GM23338 (cell line): ENCODE data around the gene RBM17. TPM values are rescaled to one million over a fixed set of nuclear protein-coding genes. Genes with fewer than 3 reads are reported as not detected.

ENCODE experiments used
- ATAC-seq: fragments of 200-7000 bp; cut with Tn5 transposase; 3 replicates; pipeline ENCODE4 v1.9.1; 2020
- DNase-seq: peaks from one replicate; pipeline ENCODE4 v3.0.0-alpha.2; 2015; ENCODE audit warnings: low spot score
- H2AFZ ChIP-seq: fragments of 200-600 bp; sonication (generic); 2 replicates; pipeline ENCODE4 v1.8.0; 2016; ENCODE audit warnings: antibody characterized with exemption, mild to moderate bottlenecking, moderate library complexity
- H3F3A ChIP-seq: fragments of 200-600 bp; sonication (generic); replicated peaks from 2 replicates; pipeline ENCODE4 v1.8.0; 2017; ENCODE audit warnings: antibody characterized with exemption, mixed run types, low read depth
- H3K27ac ChIP-seq: fragments of 200-600 bp; sonication (generic); 2 replicates; pipeline ENCODE4 v1.6.1; 2016; ENCODE audit warnings: low read depth
- H3K27me3 ChIP-seq: fragments of 200-600 bp; sonication (generic); 2 replicates; pipeline ENCODE4 v1.8.0; 2016; ENCODE audit warnings: mild to moderate bottlenecking, mixed run types, moderate library complexity; ENCODE audit not compliant: insufficient read depth
- H3K36me3 ChIP-seq: fragments of 200-600 bp; sonication (generic); 2 replicates; pipeline ENCODE4 v1.8.0; 2016; ENCODE audit warnings: mild to moderate bottlenecking; ENCODE audit not compliant: insufficient read depth
- H3K4me1 ChIP-seq: fragments of 200-600 bp; sonication (generic); 2 replicates; pipeline ENCODE4 v1.8.0; 2016; ENCODE audit warnings: mild to moderate bottlenecking, moderate library complexity; ENCODE audit not compliant: insufficient read depth
- H3K4me2 ChIP-seq: fragments of 200-600 bp; sonication (generic); 2 replicates; pipeline ENCODE4 v1.7.1; 2017; ENCODE audit warnings: mixed run types
- H3K4me3 ChIP-seq: fragments of 200-600 bp; sonication (generic); 2 replicates; pipeline ENCODE4 v1.6.1; 2016; ENCODE audit warnings: mixed run types
- H3K79me2 ChIP-seq: fragments of 200-600 bp; sonication (generic); replicated peaks from 2 replicates; pipeline ENCODE4 v1.8.0; 2017; ENCODE audit warnings: mild to moderate bottlenecking; ENCODE audit not compliant: insufficient read depth
- H3K9me2 ChIP-seq: fragments of 200-600 bp; sonication (generic); 2 replicates; pipeline ENCODE4 v1.8.0; 2017; ENCODE audit not compliant: insufficient read depth
- H4K20me1 ChIP-seq: fragments of 200-600 bp; sonication (generic); replicated peaks from 2 replicates; pipeline ENCODE4 v1.8.0; 2017; ENCODE audit warnings: mild to moderate bottlenecking; ENCODE audit not compliant: insufficient read depth
- H3K27ac Mint-ChIP-seq: 2 replicates; pipeline ENCODE4 v1.8.0; 2020; ENCODE audit warnings: inconsistent platforms, mild to moderate bottlenecking, moderate library complexity, mixed read lengths
- H3K27me3 Mint-ChIP-seq: 3 replicates; pipeline ENCODE4 v1.8.0; 2022; ENCODE audit warnings: low read depth, mild to moderate bottlenecking, moderate library complexity, mixed read lengths, inconsistent platforms; ENCODE audit not compliant: insufficient read depth, poor library complexity
- H3K36me3 Mint-ChIP-seq: 3 replicates; pipeline ENCODE4 v1.8.0; 2021; ENCODE audit warnings: low read depth, mild to moderate bottlenecking, inconsistent platforms, moderate library complexity, mixed read lengths
- H3K4me1 Mint-ChIP-seq: 3 replicates; pipeline ENCODE4 v1.8.0; 2020; ENCODE audit warnings: mild to moderate bottlenecking, inconsistent platforms, mixed read lengths
- H3K4me3 Mint-ChIP-seq: 3 replicates; pipeline ENCODE4 v1.8.0; 2021; ENCODE audit warnings: moderate library complexity, mild to moderate bottlenecking, inconsistent platforms, mixed read lengths
- H3K9me3 Mint-ChIP-seq: 3 replicates; pipeline ENCODE4 v1.8.0; 2020; ENCODE audit warnings: moderate library complexity, mild to moderate bottlenecking, inconsistent platforms, mixed read lengths
- CREB1 ChIP-seq: fragments of 250-450 bp; sonication (Bioruptor Pico); IDR thresholded peaks from 2 replicates; pipeline ENCODE4 v1.5.0; 2020; ENCODE audit warnings: low read depth, mild to moderate bottlenecking, moderate library complexity
- CTCF ChIP-seq, 2 experiments: fragments of 200-600 bp in 1 of 2; sonication (generic) in 1 of 2; conservative IDR thresholded peaks; 2 replicates each; pipeline versions ENCODE4 v1.5.1 to v1.6.1; 2016 to 2017; ENCODE audit warnings: antibody characterized with exemption in 2 of 2, low read depth in 2 of 2, mild to moderate bottlenecking in 2 of 2, moderate library complexity in 1 of 2
- ETS1 ChIP-seq: IDR thresholded peaks from 2 replicates; pipeline ENCODE4 v1.6.1; 2016; ENCODE audit warnings: antibody characterized with exemption
- EZH2 ChIP-seq: fragments of 200-600 bp; sonication (generic); IDR thresholded peaks from one replicate; pipeline ENCODE4 v1.8.0; 2017; ENCODE audit warnings: antibody characterized with exemption, mild to moderate bottlenecking, low read depth; ENCODE audit not compliant: unreplicated experiment
- EZH2phosphoT487 ChIP-seq: fragments of 200-600 bp; sonication (generic); IDR thresholded peaks from one replicate; pipeline ENCODE4 v1.8.1; 2018; ENCODE audit warnings: antibody characterized with exemption; ENCODE audit not compliant: unreplicated experiment
- JUNB ChIP-seq: IDR thresholded peaks from one replicate; pipeline ENCODE4 v1.6.1; 2016; ENCODE audit warnings: antibody characterized with exemption; ENCODE audit not compliant: unreplicated experiment
- POLR2AphosphoS5 ChIP-seq: IDR thresholded peaks from 2 replicates; pipeline ENCODE4 v1.6.1; 2016; ENCODE audit warnings: antibody characterized with exemption, low read depth
- ZNF114 ChIP-seq: fragments of 250-450 bp; sonication (Bioruptor Pico); IDR thresholded peaks from 2 replicates; pipeline ENCODE4 v1.5.0; 2020; ENCODE audit warnings: mild to moderate bottlenecking, moderate library complexity
- ZNF331 ChIP-seq: fragments of 250-450 bp; sonication (Bioruptor Pico); IDR thresholded peaks from 2 replicates; pipeline ENCODE4 v1.5.0; 2020; ENCODE audit warnings: low read depth, mild to moderate bottlenecking, moderate library complexity
- polyA plus RNA-seq: library from polyadenylated mRNA; unstranded; fragments of >200 nt; fragmentation: Nextera tagmentation; extraction: Ambion mirVana; gene quantifications from 2 replicates; pipeline ENCODE4 v1.2.1, GENCODE V29; 2016
- total RNA-seq: library from RNA; depleted of rRNA; stranded (reverse); fragments of >200 nt; shearing (Covaris generic); gene quantifications from 2 replicates; pipeline ENCODE4 v1.2.3, GENCODE V29; 2014
- TF ChIP-seq, protein P1 (sequence below): IDR thresholded peaks from one replicate; pipeline ENCODE4 v1.6.1; 2018; ENCODE audit warnings: antibody characterized with exemption; ENCODE audit not compliant: unreplicated experiment

The RBM17 gene
- total and polyA plus RNA-seq, 2 experiments from 2014 or later = 54.7 to 281 TPM

DNA sequence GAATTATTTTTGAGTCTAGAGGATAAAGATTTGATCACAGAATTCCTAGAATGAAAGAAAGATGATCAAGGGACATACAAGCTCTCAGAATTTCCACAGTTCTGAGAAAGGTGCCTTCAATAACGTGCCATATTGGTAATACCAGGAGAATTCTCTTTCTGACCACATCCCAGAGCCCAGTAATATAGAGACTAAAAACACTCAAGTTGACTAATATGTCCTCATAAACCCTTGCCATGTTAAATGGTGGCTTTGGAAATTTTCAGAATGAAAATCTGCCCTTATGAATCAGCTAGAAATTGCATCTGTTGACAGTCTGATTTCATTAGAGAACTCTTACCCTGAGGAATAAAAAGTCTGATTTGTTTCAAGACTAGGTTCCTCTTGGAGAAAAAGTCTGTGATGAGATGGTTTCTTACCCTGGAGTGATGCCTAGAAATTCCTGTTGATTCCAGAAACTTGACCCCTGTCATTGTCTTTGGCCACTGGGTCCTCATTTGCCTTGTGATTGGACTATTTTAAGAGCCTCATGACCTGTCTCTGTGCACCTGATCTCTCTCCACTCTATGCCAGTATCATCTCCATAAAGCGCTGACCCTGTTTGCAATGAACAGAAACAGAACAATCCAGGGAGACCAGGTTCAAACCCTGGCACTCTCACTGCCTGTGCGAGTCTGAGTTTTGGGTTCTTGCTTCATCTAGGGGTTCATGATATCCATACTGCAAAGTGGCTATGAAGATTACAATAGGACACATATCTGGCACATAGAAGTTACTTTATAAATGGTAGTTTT lies 30.0 kb upstream of the RBM17 start:
- Histone ChIP-seq H3F3A (no peaks in the 10 kb centered on the region), H2AFZ (no peak overlapping the region), H3K4me1 (no peaks in the 10 kb centered on the region), H3K4me3 (no peak overlapping the region), H3K27me3 (no peaks in the 10 kb centered on the region), H3K36me3 (no peaks in the 10 kb centered on the region), H3K79me2 (no peaks in the 10 kb centered on the region), H3K27ac (no peak overlapping the region), H3K9me2 (0 out of 2 replicates have a peak, but pooled peaks cover 2% of the 10 kb centered on the region), H4K20me1 (no peaks in the 10 kb centered on the region), H3K4me2 (no peak overlapping the region)
- Mint-ChIP-seq H3K27me3 (peaks cover 2% of the 10 kb centered on the region), H3K27ac (no peak overlapping the region), H3K36me3 (no peaks in the 10 kb centered on the region), H3K9me3 (no peaks in the 10 kb centered on the region), H3K4me3 (no peak overlapping the region), H3K4me1 (peaks cover 3% of the 10 kb centered on the region; the same call in 1 of the 3 replicates)
- no peak for DNase-seq
- TF ChIP-seq ZNF114 (no peak), CTCF (conservative IDR thresholded peaks at IDR 0.05; ENCODE audit: low read depth in 2 of 2) (no peak), EZH2 (no peak), ETS1 (no peak)
- TF ChIP-seq, protein P1, sequence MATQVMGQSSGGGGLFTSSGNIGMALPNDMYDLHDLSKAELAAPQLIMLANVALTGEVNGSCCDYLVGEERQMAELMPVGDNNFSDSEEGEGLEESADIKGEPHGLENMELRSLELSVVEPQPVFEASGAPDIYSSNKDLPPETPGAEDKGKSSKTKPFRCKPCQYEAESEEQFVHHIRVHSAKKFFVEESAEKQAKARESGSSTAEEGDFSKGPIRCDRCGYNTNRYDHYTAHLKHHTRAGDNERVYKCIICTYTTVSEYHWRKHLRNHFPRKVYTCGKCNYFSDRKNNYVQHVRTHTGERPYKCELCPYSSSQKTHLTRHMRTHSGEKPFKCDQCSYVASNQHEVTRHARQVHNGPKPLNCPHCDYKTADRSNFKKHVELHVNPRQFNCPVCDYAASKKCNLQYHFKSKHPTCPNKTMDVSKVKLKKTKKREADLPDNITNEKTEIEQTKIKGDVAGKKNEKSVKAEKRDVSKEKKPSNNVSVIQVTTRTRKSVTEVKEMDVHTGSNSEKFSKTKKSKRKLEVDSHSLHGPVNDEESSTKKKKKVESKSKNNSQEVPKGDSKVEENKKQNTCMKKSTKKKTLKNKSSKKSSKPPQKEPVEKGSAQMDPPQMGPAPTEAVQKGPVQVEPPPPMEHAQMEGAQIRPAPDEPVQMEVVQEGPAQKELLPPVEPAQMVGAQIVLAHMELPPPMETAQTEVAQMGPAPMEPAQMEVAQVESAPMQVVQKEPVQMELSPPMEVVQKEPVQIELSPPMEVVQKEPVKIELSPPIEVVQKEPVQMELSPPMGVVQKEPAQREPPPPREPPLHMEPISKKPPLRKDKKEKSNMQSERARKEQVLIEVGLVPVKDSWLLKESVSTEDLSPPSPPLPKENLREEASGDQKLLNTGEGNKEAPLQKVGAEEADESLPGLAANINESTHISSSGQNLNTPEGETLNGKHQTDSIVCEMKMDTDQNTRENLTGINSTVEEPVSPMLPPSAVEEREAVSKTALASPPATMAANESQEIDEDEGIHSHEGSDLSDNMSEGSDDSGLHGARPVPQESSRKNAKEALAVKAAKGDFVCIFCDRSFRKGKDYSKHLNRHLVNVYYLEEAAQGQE = no peak
- no peak for ATAC-seq

GRCh38 chr10:6059506-6059905 lies 29.3 kb upstream of the RBM17 start:
- no peak overlapping the region for H3K4me3 Mint-ChIP-seq
- Histone ChIP-seq H3K9me2 (0 out of 2 replicates have a peak, but pooled peaks cover 2% of the 10 kb centered on the region), H3K27me3 (no peaks in the 10 kb centered on the region), H3K79me2 (no peaks in the 10 kb centered on the region), H3K27ac (no peak overlapping the region), H3K36me3 (no peaks in the 10 kb centered on the region), H4K20me1 (no peaks in the 10 kb centered on the region), H3F3A (no peaks in the 10 kb centered on the region), H3K4me3 (no peak overlapping the region), H3K4me2 (no peak overlapping the region), H3K4me1 (no peaks in the 10 kb centered on the region), H2AFZ (no peak overlapping the region)
- H3K36me3 Mint-ChIP-seq = no peaks in the 10 kb centered on the region
- no peak for DNase-seq
- ATAC-seq = no peak
- no peaks in the 10 kb centered on the region; the same call in 2 of the 3 replicates for H3K9me3 Mint-ChIP-seq
- no peak overlapping the region for H3K27ac Mint-ChIP-seq
- peaks cover 3% of the 10 kb centered on the region; the same call in 1 of the 3 replicates for H3K4me1 Mint-ChIP-seq
- H3K27me3 Mint-ChIP-seq = peaks cover 2% of the 10 kb centered on the region
- no peak for TF ChIP-seq POLR2AphosphoS5
- TF ChIP-seq CREB1 (CRISPR knock-in tag) = no peak
- TF ChIP-seq, protein P1 = no peak
- TF ChIP-seq ZNF114 = no peak
- no peak for TF ChIP-seq JUNB
- TF ChIP-seq EZH2phosphoT487 = no peak
- TF ChIP-seq CTCF (conservative IDR thresholded peaks at IDR 0.05; ENCODE audit: low read depth in 2 of 2) = no peak
- no peak for TF ChIP-seq ZNF331 (CRISPR knock-in tag)
- no peak for TF ChIP-seq EZH2
